Fibroblast of pulmonary artery (primary cell): Measurements from ENCODE around the gene LSP1.

Experiments
- DNase-seq: peaks from one replicate; pipeline ENCODE4 v3.0.0-alpha.2; 2010; ENCODE audit warnings: low read depth
- H3K4me3 ChIP-seq: replicated peaks from 2 replicates; pipeline ENCODE4 v1.5.1; 2011; ENCODE audit warnings: low read depth, mild to moderate bottlenecking, control low read depth, low read length, moderate library complexity
- CTCF ChIP-seq: IDR thresholded peaks from 2 replicates; pipeline ENCODE4 v1.5.1; 2011; ENCODE audit warnings: mild to moderate bottlenecking, control low read depth, low read length, inconsistent platforms; ENCODE audit errors: missing control alignments

LSP1 gene

GRCh38 chr11:1825039-1825740 is 27.7 kb upstream of the LSP1 start:
- no peak overlapping the region for H3K4me3 ChIP-seq
- TF ChIP-seq CTCF: peak; percentile 43
- DNase-seq: peak; percentile 16

GRCh38 chr11:1825785-1826451 is 27.0 kb upstream of the LSP1 start:
- H3K4me3 ChIP-seq: no peak overlapping the region
- no peak for TF ChIP-seq CTCF
- no peak for DNase-seq

DNA sequence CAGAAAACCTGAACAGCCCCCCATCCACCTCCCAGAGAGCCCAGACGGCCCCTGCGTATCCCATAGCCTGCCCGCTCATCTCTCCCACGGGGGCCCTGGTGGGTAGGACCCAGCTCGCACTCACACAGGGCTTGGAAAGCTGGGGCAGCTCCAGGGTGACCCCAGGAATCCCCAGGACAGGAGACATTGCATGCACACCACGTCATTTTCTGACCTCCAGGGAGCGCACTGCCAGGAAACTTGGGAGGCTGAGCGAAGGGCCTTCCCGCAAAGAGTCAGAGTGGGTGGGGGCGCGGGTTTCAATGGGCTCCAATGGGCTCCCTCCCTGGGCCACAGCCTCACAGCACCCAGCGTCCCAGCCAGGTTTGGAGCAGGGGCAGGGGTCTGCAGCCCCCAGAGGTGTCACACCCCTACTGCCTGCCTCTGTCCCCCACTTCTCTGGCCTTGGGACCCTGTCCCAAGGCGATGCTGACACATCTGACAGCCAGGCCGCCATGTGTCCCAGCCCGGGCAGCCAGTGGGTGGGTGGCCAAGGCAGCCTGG is 26.3 kb upstream of the LSP1 start:
- peak; percentile 21 for TF ChIP-seq CTCF
- H3K4me3 ChIP-seq: no peak overlapping the region
- DNase-seq: peak; percentile 74

DNA sequence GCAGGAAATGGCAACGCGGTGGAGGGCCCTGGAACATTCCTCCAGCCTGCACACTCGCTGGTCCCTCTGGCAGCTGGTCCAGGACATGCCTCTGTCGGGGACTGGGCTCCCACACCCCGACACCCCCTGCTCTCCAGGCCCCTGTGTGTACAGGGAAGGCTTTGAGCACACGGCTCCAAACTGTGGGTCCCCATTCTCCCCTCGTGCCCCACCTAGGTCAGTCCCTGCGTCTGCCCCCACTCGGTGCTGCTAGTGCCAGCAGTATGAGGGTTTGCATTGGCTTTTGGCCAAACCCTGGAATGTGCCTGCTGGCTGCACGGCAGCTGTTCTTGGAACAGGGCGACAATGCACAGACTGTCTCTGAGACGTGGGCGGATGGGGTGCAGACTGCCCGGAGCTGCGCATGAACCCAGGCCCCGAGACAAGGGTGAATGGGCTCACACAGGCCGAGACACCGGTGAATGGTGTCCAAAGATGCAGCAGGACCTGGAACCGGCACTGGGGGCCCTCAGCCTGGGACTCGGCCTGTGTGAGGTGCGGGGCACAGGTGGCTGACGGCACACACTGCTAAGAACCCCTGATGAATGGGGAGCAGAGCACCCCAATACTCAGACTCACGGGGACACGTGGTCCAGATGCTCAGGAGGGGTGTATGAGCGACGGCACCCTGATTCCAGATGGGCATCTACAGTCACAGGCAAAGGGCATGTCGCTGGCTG is 25.6 kb upstream of the LSP1 start:
- TF ChIP-seq CTCF: peak; percentile 1
- peak; percentile 84 for DNase-seq
- H3K4me3 ChIP-seq: no peak overlapping the region

- no peak for DNase-seq
- no peak for TF ChIP-seq CTCF
- H3K4me3 ChIP-seq: no peak overlapping the region
Observed at GRCh38 chr11:1827931-1828330, 25.0 kb upstream of the LSP1 start.

GRCh38 chr11:1828542-1828941 is 24.3 kb upstream of the LSP1 start:
- H3K4me3 ChIP-seq: no peak overlapping the region
- no peak for DNase-seq
- no peak for TF ChIP-seq CTCF
